HG02623 (cell line): ENCODE measurements around the gene ARMC8.

Experiments used
- ATAC-seq: cut with Tn5 transposase; IDR thresholded peaks from one replicate; pipeline ENCODE4 v1.9.1; 2021; ENCODE audit warnings: moderate library complexity; ENCODE audit not compliant: unreplicated experiment

Gene ARMC8

DNA sequence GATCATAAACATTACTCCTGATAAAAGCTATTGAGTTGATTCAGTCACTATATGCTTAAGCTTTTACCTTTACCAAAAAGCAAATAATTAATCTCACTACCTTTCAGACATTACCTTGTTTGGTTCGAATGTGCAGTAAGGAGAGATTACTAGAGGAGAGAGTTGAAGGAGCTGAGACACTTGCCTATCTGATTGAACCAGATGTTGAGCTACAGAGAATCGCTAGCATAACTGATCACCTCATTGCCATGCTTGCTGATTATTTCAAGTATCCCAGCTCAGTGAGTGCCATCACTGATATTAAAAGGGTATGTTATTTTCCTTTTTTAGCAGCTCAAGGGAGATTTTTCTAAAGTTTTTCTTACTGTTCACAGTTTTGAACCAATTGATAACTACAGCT is 54.6 kb downstream of the ARMC8 start:
- ATAC-seq: no peak

DNA sequence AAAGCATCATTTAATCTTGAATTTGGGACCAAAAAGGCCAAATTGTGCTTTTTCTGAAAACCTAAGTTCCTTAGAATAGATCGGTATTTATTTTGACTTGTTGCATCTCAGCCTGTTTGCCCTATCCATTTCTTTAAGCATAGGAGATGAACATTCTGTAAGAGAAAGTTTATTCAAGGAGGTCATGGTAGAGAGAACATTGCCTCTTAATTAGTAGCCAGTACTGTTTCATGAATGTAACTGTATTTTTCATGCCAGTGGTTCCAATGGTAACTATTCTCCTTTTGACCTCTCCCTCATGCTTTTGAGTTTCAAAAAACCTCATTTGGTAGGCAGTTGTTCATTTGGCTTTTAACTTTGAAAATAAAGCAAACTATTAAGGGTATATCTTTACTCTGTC is 55.4 kb downstream of the ARMC8 start:
- ATAC-seq: no peak

DNA sequence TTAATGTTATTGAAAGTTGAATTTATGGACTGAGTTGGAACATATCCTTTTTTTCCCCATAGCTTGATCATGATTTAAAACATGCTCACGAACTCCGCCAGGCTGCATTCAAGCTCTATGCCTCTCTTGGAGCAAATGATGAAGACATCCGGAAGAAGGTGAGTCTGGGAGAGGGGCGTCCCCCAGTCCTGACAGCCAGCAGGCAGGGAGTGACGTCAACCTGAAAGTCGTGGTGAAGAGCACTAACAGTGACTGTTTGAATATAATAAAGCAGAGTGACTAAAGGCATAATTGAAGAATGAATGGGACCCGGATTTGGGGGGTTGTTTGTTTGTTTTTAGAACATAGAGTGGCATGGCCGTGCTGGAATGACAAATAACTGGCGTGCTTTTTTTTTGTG is 57.9 kb downstream of the ARMC8 start:
- ATAC-seq: no peak

DNA sequence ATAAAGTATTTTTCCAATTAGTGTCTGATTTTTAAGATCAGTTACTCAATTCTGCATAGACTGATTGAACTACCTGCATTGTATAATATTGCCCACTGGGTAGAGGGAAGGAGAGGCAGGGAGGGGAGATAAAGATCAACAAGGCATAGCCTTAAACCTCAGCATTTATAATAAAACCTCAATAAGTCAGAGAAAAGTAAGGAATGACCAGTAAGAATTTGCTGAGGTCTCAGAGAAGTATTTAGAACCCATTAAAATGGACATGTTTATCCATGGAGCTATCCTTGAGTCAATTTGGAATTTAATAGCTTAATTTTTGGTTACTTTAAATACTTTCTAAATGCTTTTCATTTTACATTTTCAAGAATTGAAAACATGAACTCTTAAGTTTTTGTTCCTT is 62.5 kb downstream of the ARMC8 start:
- ATAC-seq: no peak

DNA sequence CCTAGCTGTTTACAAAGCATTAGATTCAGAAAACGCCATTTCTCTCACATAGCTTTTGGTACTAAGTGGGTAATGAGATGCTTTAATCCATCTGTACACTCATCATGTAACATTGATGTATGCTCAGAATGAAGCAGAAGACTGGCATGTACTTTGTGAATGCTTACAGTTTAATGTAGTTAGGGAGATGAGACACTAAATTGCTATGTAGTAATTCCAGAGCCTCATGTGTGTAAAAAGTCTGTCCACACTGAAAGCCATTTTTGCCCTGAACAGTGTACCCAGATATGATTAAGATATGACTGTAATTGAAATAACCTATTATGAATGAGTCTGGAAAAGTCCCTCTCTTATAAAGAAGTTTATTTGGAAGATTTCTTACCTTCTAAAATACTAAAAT is 66.5 kb downstream of the ARMC8 start:
- no peak for ATAC-seq

DNA sequence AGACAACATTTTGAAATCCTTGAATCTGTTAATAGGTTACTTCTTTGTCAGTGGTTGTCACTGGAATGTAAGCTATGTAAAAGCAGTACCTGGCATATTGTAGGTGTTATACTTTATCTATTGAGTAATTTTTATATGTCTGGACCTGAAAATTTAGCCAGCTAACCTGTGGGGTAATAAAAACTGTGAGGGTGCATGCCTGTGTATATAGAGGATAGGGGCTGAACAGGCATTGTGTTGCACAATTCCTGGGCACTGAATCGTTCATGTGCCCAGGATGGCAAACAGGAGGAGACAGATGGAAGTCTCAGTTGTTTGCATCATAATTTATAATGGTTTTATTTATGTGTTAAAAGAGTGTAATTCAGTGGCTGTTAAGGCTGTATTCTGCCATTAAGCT is 67.1 kb downstream of the ARMC8 start:
- no peak for ATAC-seq

DNA sequence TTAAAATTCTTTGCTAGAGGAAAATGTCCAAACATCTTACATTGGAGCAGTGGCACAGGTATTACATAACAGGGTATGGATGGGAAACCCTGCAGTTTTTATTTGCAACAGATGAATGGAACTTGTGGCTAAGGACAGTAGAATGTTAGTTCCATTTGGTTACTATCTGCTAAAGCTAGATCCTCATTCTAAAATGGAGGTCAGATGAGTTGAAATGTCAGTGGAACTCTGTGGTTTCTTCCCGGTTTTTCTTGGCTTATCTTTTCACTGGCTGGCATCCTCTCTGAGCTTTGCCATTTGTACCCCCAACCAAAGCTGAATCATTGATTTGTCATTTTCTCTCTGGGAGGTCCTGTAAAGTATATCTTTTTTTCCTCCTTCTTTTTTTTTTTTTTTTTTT is 68.9 kb downstream of the ARMC8 start:
- ATAC-seq: no peak

DNA sequence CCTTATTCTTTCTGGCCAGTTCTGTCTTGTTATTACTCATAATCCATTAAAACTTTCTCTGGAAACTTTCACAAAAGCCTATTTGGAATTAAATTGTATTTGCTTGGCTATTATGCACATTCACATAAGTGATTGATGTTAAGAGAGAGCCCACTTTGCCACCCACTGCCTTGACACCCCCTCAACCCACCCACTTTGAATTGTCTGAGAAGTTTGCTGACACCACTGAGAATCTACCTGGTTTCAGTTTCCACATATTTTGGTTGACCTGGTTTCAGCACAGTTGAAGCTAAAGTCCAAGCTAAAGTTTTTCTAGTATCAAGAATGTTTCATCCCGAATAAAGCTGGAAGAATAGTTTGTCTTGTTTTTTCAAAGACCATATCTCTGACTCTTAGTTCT is 70.9 kb downstream of the ARMC8 start:
- no peak for ATAC-seq

DNA sequence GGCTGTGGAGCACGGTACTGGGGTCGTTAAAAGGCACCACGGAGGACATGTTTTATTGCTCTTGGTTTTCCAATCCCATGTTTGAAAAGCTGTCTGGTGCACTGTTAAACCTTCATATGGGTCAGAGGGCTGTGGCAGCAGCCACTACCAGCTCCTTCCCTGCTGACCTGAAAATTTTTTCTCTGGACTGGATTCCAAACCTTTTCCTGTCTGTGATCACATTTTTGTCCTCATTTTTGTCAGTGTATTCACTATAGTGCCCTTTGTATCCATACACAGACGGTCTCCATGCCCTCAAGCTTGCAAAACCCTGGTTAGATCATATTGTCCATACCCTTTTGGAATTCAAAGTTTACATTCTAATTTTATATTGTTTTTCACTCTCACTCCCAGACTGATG is 72.0 kb downstream of the ARMC8 start:
- ATAC-seq: no peak

DNA sequence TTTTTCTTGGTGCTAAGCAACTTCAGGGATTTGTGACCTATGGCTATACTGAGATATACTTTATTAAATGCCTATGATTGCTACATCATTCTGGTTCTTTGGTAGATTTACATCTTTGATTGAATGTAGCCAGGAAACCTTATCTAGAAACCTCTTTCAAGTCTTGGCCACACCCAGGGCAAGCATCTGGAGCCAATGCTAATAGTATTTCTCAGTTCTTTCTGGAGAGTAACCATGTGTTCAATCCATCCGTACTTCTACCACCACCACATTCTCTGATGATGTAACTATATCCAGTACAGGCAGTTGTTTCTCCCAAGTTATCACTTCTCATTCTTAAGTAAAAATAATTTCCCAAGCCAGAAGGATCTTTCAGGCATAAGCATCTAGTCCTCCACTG is 73.5 kb downstream of the ARMC8 start:
- no peak for ATAC-seq

DNA sequence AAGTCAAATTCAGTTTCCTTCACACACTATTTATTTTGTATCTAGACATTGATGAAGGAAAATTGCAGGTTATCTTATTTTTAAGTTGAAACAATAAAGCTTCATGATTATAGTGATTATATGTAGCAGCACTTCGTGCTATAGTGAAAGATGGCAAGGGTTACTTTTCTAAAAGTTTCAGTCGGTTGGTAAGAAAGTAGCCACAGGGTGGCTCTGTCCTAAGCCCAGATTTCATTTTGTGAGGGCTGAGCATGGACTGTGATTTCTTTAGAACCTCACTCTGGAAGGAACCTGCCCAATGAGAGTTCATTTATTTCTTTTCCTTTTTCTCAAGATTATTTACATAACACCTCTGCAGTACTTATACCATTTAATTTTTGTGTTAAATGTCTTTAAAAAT is 76.0 kb downstream of the ARMC8 start:
- ATAC-seq: no peak

DNA sequence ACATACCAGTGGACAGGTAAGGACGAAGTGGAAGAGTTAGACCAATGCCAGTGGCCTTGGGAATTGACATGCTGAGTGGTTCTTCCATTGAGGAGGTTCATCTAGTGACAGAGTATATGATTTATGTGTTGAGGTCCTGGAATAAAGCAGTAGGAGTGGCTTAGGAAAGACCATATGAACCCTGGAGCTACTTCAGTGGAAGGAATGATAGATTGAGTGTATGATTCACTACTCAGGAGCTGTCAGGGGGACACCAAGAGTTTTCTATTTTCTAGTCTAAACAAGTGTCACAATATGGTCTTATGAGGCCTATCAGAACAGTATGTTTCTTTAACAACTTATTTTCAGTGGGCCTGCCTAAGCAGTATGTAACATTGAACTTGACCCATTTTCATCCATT is 78.6 kb downstream of the ARMC8 start:
- ATAC-seq: no peak

DNA sequence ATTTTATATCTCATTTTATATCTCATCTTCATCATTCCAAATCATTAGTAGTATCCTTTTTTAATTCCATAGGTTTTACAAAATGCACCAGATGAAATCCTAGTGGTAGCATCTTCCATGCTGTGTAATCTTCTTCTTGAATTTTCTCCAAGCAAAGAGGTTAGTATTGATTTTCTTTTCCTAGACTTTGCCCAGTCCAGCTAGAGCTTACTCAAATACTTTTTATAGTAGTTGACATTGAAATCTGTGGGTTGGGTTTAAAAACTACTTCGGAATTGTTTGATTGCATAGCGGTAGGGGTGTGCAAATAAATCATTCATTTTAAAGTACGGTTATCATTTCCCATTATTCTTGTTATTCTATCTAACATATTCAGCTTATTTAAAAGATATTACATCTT is 80.0 kb downstream of the ARMC8 start:
- ATAC-seq: no peak

DNA sequence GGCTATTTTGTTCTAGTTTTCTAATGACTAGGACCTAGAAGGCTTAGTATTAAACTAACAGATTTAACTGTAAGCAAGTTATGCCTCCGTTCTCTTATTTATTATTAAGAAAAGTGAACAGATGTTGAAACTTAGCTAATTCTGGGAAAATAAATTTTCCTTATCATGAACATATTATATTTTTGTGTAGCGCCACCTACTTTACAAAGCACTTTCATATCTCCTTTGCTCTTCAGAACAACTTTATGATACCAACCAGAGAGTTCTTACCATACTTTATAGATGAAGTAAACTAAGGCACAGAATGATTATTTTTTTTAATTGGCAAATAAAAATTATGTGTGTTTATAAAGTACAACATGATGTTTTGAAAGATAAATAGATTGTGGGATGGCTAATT is 83.1 kb downstream of the ARMC8 start:
- ATAC-seq: no peak

DNA sequence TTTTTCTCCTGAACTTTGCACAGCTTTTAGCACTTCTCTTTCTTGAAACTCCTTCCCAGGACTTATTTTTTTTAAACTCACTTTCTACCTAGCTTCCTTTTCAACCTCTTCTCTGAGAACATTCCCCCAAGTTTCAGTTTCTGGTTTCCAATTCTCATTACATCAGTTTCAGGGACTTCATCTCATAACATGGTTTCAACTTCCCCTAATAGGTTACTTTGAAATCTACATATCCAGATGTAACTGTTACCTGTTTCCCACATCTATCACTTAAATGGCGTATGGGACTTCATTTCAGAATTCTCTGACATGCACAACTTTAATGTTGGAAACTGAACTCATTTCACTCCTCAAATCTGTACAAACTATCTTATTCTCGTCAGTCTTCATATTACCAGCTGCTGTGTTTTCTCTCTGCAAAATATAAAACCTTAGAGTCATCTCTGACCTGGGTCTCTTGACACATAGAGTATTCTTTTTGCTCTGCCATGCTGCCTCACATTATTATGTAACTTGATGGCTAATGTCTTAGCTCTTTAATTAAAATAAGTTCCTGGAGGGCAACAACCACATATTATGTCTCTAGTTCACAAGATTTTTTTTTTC is 84.2 kb downstream of the ARMC8 start:
- no peak for ATAC-seq

DNA sequence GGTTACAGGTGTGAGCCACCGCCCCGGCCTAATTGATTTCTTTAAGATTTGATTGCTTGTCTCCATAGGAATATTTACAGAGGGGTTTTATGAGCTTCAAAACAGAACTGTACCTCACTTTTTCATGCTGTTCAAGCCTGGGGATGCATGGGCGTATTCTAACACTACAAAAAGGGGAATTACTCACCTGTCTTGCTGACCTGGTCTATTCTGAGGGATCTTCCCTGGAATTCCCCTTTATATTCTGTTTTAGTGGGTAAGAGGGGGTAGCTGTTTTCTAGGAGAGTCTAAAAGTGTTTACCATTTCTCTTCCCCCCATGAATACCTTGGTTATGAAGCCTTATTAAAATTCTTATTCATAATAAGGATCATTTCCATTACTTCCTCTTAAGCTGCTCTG is 94.5 kb downstream of the ARMC8 start:
- ATAC-seq: no peak

DNA sequence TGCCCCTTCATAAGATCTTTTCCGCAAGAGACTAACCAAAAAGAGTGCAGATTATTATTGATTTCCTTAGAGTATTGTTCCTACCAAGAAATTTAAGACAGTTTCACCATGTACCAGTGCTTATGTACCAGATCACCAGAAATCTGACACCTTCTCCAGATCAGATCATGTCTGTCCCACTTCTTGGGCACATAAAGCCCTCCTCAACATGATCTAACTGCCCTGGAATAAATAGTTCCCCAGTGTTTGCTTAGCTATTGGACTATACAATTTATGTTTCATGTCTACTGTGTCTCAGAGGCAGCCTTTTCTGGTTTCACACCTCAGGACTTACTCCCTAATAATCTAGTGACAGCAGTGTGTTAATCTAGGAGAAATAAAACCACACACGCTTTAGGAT is 95.7 kb downstream of the ARMC8 start:
- ATAC-seq: no peak

DNA sequence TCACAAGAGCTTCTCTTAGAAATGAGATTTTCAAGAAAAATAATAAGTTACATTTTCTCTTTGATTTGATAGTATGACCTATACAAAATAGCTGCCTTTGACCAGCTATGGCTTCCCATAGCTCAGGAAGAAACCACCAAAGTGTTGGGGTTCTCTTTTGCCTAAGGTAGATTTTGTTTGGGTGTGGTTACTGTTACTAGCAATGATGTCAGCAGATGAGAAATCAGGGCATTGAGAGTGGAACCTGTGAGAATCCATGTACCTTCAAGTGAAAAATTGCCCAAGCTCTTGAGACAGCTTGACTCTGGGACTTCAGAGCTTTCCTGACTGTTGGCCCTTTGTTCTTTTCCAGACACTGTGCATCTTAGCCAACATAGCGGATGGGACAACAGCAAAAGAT is 97.0 kb downstream of the ARMC8 start:
- no peak for ATAC-seq

DNA sequence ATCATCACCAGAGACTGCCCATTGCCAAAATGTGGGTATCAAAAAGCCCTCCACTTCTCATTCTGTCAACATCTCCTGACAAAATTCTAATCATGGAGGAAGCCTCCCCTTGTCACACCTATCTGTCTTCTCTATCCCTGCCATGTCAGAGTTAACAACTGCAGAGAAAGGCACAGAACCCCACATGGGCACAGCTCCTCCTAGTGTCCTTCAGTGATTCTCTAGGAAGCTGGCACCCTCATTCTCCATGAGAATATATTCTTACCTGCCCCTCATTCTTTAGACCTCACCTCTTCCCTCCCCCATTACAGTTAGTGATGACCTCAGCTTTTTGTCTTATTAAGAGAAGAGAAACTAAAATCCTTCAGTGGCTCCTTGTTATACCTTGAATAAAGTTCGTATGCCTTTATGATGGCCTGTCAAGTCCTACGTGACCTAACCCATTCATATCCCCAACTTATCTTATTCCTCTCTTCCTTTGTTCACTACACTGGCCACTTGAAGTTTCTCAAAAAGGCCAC is 97.9 kb downstream of the ARMC8 start:
- no peak for ATAC-seq

DNA sequence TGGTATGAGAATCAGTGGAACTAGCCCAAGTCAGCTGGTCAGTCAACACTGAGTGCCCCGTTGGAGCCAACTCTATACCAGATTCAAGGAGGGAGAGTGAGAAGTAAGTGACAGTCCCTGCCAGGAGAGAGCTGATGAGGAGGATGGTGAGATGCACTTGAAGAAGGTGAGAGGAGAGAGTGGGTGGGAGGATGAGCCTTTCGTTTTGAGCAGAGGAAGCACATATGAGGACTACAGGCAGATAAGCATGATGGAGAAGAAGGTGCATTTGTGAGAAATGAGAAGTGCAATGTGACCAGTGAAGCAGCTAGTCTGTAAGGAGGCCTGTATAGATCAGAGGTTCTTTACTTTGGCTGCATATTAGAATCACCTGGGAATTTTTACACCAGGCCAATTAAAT is 102.2 kb downstream of the ARMC8 start:
- no peak for ATAC-seq

DNA sequence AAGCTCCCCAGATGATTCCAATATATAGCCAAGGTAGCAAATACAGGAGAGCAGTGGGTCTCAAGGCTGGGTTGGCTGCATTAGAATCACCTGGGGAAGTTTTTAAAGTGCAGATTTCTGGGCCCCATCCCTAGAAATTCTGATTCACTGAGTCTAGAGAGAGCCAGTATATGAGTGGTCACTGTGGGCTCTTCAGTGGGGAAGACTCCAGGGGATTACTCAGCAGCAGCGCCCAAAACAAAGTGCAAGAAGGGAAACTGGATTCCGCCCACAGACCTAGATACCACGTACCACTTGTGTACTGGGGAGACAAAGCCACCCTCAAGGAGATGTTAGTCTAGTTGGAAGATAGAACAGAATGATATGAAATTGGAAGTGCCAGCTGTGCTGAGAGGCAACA is 102.6 kb downstream of the ARMC8 start:
- no peak for ATAC-seq

DNA sequence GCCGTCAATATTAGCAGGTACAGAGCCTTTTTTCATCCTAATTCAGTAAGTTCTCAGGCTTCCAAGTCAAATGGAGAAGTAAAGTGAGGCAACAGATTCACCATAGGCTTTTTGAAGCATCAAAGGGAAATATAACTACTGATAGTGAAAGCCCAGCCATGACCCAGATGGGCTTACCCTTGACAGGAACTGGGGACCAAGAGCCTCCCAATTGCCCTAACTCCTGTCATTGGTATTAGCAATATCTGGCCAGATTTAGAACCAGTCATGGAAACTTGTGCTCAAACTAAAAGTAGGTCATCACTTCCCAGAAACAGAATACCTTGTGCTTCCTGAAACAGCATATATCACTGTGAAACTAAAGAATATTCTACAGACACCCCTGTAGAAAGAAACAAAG is 109.5 kb downstream of the ARMC8 start:
- ATAC-seq: no peak

DNA sequence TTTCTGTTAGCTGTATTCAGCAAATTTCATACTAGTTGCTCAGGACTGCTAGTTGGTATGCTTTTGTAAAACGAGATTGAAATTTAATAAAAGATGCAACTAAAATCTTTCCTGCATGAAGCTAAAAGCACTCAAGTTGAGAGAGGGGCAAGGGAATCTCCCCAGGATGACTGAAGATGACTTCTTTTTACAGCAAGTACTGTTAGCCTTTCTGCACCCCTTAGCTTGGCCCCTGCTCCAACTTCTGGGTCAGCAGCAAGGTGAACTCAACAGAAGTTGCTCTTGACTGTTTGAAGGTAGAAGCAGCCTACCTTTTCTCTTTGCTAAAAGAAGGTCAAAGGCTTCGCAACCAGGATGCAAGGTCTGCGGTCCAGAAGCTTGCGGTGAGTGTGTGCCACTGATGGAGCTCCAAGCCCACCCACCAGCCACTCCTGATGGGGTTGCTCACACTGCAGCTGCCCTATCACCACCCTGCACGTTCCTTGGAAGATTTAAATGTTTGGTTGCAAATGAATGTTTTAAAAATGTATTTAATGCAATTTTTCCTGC is 110.0 kb downstream of the ARMC8 start:
- no peak for ATAC-seq
